MM.1S (cell line): ENCODE measurements around the gene MTX1.

ENCODE experiments used
- EZH2 ChIP-seq: fragments of 300-600 bp; sonication (generic); optimal IDR thresholded peaks from 2 replicates; pipeline ENCODE3; 2017; ENCODE audit warnings: low read depth, mild to moderate bottlenecking, antibody characterized with exemption, low read length, mixed read lengths
- EZH2phosphoT487 ChIP-seq: fragments of 300-600 bp; sonication (generic); IDR thresholded peaks from 2 replicates; pipeline ENCODE4 v1.6.1; 2018; ENCODE audit warnings: antibody characterized with exemption, low read length
- TF ChIP-seq, protein P1 (sequence below): fragments of 300-600 bp; sonication (generic); IDR thresholded peaks from 2 replicates; pipeline ENCODE4 v1.5.1; 2016; ENCODE audit warnings: antibody characterized with exemption, low read length, mixed read lengths

DNA sequence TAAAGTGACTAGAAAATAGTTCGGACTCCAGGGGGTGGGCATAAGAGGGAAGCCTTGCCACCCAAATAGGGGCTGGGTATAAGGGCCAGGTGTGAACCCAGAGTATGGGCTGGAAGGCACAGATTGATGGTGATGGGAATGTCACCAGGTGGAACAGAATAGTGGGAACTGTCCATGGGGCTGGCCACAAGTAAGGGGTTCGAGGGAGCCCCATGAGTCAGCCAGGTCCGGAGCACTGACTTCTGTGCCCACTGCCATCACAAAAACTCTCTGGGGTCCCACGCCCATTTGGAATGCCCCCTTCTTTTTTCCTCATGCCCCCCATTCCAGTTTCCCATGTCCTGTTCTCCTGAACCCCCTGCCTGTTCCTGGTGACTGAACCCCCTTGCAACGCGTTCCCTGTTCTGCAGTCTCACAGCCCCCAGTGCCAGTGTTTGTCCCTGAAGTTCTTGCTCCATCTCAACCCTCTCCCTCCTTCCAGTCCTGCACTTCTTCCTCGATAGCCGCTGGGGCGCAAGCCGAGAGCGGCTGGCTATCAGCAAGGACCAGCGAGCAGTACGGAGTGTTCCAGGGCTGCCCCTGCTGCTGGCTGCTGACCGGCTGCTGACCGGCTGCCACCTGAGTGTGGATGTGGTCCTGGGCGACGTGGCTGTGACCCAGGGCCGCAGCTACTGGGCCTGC lies 27.0 kb upstream of the MTX1 start:
- TF ChIP-seq, protein P1, sequence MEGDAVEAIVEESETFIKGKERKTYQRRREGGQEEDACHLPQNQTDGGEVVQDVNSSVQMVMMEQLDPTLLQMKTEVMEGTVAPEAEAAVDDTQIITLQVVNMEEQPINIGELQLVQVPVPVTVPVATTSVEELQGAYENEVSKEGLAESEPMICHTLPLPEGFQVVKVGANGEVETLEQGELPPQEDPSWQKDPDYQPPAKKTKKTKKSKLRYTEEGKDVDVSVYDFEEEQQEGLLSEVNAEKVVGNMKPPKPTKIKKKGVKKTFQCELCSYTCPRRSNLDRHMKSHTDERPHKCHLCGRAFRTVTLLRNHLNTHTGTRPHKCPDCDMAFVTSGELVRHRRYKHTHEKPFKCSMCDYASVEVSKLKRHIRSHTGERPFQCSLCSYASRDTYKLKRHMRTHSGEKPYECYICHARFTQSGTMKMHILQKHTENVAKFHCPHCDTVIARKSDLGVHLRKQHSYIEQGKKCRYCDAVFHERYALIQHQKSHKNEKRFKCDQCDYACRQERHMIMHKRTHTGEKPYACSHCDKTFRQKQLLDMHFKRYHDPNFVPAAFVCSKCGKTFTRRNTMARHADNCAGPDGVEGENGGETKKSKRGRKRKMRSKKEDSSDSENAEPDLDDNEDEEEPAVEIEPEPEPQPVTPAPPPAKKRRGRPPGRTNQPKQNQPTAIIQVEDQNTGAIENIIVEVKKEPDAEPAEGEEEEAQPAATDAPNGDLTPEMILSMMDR = no peak
- no peak for TF ChIP-seq EZH2phosphoT487
- no peak for TF ChIP-seq EZH2
